GM12874 (cell line): ENCODE measurements around the gene DNAJC4.

Source experiments
- CTCF ChIP-seq: IDR thresholded peaks from 2 replicates; pipeline ENCODE4 v1.5.1; 2011; ENCODE audit warnings: low read depth, mild to moderate bottlenecking, control low read depth, low read length, moderate library complexity; ENCODE audit not compliant: insufficient read depth

Gene DNAJC4

DNA sequence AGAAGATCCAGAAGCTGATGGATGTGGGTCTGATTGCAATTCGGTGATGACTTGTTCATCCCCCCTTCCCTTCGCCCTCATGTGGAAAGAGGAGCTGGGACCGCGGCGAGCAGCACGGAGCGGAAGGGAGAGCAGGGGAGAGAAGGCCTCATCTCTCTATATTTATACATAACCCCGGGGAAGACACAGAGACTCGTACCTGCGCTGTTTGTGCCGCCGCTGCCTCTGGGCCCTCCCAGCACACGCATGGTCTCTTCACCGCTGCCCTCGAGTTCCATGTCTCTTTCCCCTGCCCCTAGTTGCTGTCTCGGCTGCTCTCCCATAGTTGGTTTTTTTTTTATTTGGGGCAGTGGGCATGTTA lies 26.3 kb upstream of the DNAJC4 start:
- no peak for TF ChIP-seq CTCF

- peak; percentile 72 for TF ChIP-seq CTCF
These were observed 25.8 kb upstream of the DNAJC4 start for GRCh38 chr11:64204464-64204989.

DNA sequence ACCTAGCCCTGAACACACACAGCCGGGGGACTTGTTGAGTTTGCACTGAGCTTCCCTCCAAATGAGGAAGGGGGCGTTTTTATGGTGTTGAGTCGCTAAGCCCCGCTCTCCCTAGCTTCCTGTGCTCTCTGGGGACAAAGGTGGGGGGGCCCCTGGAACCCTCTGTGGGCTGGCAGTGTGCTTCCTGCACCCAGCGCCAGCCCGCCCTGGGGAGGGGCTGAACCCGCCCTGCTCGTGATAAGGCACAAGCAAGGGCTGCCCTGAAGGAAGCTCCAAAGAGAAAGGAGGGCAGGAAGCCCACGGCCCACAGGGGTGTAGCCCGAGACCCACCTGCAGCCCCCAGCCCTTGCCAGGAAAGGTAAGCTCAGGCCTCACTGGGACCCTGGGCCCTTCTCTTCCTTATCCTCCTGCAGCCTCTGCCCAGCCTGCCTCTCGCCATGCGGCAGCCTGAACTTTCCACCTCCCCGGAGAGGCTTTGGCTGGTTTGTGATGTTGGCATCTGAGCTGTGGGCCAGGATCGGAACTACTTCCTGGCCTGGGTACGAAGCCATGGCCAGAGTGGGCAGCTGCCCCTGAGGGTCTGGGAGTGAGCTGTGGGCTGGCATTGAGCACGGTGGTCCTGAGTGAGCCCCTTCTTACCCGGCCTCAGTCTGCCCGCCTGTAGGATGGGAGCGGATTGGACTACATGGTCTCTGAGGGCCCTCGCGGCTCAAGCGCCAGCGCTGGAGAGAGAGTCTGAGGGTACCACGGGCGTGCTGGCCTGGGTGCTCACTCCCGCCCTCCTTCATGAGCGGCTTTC lies 23.7 kb upstream of the DNAJC4 start, which contains the start of gene FERMT3:
FERMT3 (plus strand) TSS at position 265 of the 799 bp plus-strand sequence. CDS start 644 bp downstream, outside the sequence.
- no peak for TF ChIP-seq CTCF

- TF ChIP-seq CTCF, result no peak
These were observed 22.9 kb upstream of the DNAJC4 start for GRCh38 chr11:64207256-64208085.

- TF ChIP-seq CTCF, result no peak
These were observed 22.1 kb upstream of the DNAJC4 start for GRCh38 chr11:64208086-64208795.

- TF ChIP-seq CTCF, result no peak
These were observed 21.4 kb upstream of the DNAJC4 start for GRCh38 chr11:64208796-64209562.
